ENCODE data around the gene ZC3H12C.

- TF ChIP-seq CTCF (conservative IDR thresholded peaks at IDR 0.05; ENCODE audit: low read depth, low read length) (no peak), FOS (IDR thresholded peaks at IDR 0.05; ENCODE audit: low read depth, low read length) (no peak), CHD1 (IDR thresholded peaks at IDR 0.05; ENCODE audit: low read depth, low read length) (no peak), CEBPB (IDR thresholded peaks at IDR 0.05; ENCODE audit: low read depth, low read length) (no peak), POLR2A (IDR thresholded peaks at IDR 0.05; ENCODE audit: low read depth, low read length) (no peak), RFX5 (IDR thresholded peaks at IDR 0.05; ENCODE audit: low read depth, low read length) (no peak), MAFK (IDR thresholded peaks at IDR 0.05; ENCODE audit: low read depth, low read length) (no peak), RAD21 (IDR thresholded peaks at IDR 0.05; ENCODE audit: low read length) (no peak)
Observed at GRCh38 chr11:110100476-110101240, 7.5 kb downstream of the ZC3H12C start.

Measured in IMR-90 (cell line).